Mesendoderm (in vitro differentiated cells): Measurements from ENCODE around the gene ADH4.
A peak's percentile ranks its signal among the peaks of the same experiment; 100 is the strongest.
"Not testable (repeated sequence)": the region's sequence is repeated elsewhere in the genome, so short reads cannot be mapped to it uniquely, and the experiment has no call there.

Source experiments
- DNase-seq: peaks from one replicate; pipeline ENCODE4 v3.0.0; 2013
- H2AK5ac ChIP-seq: 2 replicates; pipeline ENCODE4 v1.6.1; 2013; ENCODE audit warnings: low read length, inconsistent platforms
- H2BK120ac ChIP-seq: 2 replicates; pipeline ENCODE4 v1.6.1; 2013; ENCODE audit warnings: low read depth, mild to moderate bottlenecking, low read length, moderate library complexity, mixed read lengths
- H2BK15ac ChIP-seq: replicated peaks from 2 replicates; pipeline ENCODE4 v1.6.1; 2013; ENCODE audit warnings: low read depth, mild to moderate bottlenecking, moderate library complexity
- H2BK5ac ChIP-seq: 2 replicates; pipeline ENCODE4 v1.6.1; 2013; ENCODE audit warnings: low read length, inconsistent platforms
- H3K18ac ChIP-seq: 2 replicates; pipeline ENCODE4 v1.6.1; 2013; ENCODE audit warnings: mild to moderate bottlenecking, low read length, mixed read lengths
- H3K23ac ChIP-seq: one replicate; pipeline ENCODE4 v1.6.1; 2013; ENCODE audit warnings: low read length
- H3K27ac ChIP-seq: 2 replicates; pipeline ENCODE4 v1.5.1; 2013; ENCODE audit warnings: low read depth, mild to moderate bottlenecking, inconsistent platforms, low read length, moderate library complexity
- H3K27me3 ChIP-seq: 2 replicates; pipeline ENCODE4 v1.6.1; 2013; ENCODE audit warnings: low read length, control low read depth, mild to moderate bottlenecking, inconsistent platforms; ENCODE audit not compliant: insufficient read depth, poor library complexity
- H3K36me3 ChIP-seq: 2 replicates; pipeline ENCODE4 v1.6.1; 2013; ENCODE audit warnings: low read length, inconsistent platforms; ENCODE audit not compliant: control insufficient read depth, insufficient read depth
- H3K4ac ChIP-seq: one replicate; pipeline ENCODE4 v1.6.1; 2013; ENCODE audit warnings: low read depth, mild to moderate bottlenecking, low read length, moderate library complexity
- H3K4me1 ChIP-seq: 2 replicates; pipeline ENCODE4 v1.6.1; 2013; ENCODE audit warnings: low read depth, low read length, inconsistent platforms; ENCODE audit not compliant: control insufficient read depth
- H3K4me2 ChIP-seq: 2 replicates; pipeline ENCODE4 v1.6.1; 2013; ENCODE audit warnings: low read length
- H3K4me3 ChIP-seq: 2 replicates; pipeline ENCODE4 v1.5.1; 2013; ENCODE audit warnings: mild to moderate bottlenecking, low read length
- H3K56ac ChIP-seq: one replicate; pipeline ENCODE4 v1.6.1; 2013; ENCODE audit warnings: low read length
- H3K79me1 ChIP-seq: 2 replicates; pipeline ENCODE4 v1.6.1; 2013; ENCODE audit warnings: low read length, inconsistent platforms
- H3K79me2 ChIP-seq: 2 replicates; pipeline ENCODE4 v1.6.1; 2013; ENCODE audit warnings: mild to moderate bottlenecking, low read length; ENCODE audit not compliant: control insufficient read depth, insufficient read depth
- H3K9ac ChIP-seq: 2 replicates; pipeline ENCODE4 v1.6.1; 2013; ENCODE audit warnings: low read length, inconsistent platforms
- H4K5ac ChIP-seq: one replicate; pipeline ENCODE4 v1.6.1; 2013; ENCODE audit warnings: low read length
- H4K8ac ChIP-seq: one replicate; pipeline ENCODE4 v1.6.1; 2013; ENCODE audit warnings: low read depth, mild to moderate bottlenecking, control low read depth, low read length, moderate library complexity
- WGBS: extraction: QIAGEN DNeasy Blood & Tissue Kit; methylation state at CpG from one replicate; pipeline ENCODE4 v1.1.7; 2013; ENCODE audit warnings: low lambda C conversion rate, missing lambda C conversion rate; ENCODE audit not compliant: insufficient coverage; ENCODE audit errors: extremely low coverage; 5-methylcytosine and 5-hydroxymethylcytosine counted together

Gene ADH4

DNA sequence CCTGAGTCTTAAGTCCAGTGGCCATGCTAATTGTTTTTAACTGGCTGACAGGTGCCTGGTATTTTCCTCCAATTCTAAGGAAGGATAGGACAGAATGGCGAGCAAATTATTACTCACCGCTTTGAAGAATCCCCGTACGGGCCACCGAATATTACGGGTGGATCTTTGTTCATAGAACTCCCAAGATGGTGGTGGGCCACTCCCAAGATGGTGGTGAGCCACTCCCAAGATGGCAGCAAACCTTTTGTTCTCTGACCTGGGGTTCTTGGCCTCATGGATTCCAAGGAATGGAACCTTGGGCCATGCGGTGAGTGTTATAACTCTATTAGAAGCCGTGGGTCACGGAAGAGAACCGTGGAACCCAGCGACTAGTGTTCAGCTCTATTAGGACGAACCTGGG lies 34.8 kb downstream of the ADH4 start:
- H3K27ac ChIP-seq, result not testable (repeated sequence)
- no CpG with 5 or more reads among the region's 12 CpGs for WGBS

DNA sequence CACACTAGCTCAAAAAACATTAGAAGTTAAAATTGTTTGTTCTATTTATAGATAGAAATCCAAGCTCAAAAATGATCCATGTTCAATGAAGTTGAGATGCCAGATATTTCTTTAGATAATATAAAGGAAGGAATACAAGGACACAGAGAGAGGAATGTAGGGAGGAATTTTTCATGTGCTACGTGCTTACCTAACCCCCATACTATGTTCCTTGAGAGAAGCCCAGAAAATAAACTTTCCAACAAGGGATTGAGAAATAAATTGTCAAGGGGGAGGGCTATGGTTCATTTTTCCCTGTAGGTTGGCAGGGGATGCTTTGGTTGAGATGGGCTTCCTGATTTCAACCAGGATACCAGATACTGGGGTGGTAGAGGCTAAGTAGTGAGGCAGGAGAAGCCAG lies 39.9 kb downstream of the ADH4 start:
- no peak overlapping the region for H3K4me3 ChIP-seq
- no peak overlapping the region for H3K18ac ChIP-seq
- H2BK120ac ChIP-seq, result no peak overlapping the region
- H2BK5ac ChIP-seq, result no peak overlapping the region
- WGBS, result no CpG with 5 or more reads among the region's 1 CpG
- H3K4ac ChIP-seq, result no peak overlapping the region
- H2AK5ac ChIP-seq, result no peak overlapping the region
- H2BK15ac ChIP-seq, result no peak overlapping the region
- no peaks in the 10 kb centered on the region for H3K79me2 ChIP-seq
- no peak overlapping the region for H3K4me2 ChIP-seq
- H3K27me3 ChIP-seq, result no peaks in the 10 kb centered on the region
- no peaks in the 10 kb centered on the region for H3K36me3 ChIP-seq
- H3K27ac ChIP-seq, result no peak overlapping the region
- no peak overlapping the region for H4K5ac ChIP-seq
- no peak overlapping the region for H3K56ac ChIP-seq
- peak; percentile 10 for DNase-seq
- no peak overlapping the region for H3K23ac ChIP-seq
- no peak overlapping the region for H4K8ac ChIP-seq
- H3K4me1 ChIP-seq, result no peaks in the 10 kb centered on the region
- H3K9ac ChIP-seq, result no peak overlapping the region
- no peaks in the 10 kb centered on the region for H3K79me1 ChIP-seq

More for the DNA sequence above, 34.8 kb downstream of the ADH4 start:
- not testable (repeated sequence) for H2AK5ac ChIP-seq, H4K8ac ChIP-seq, H3K23ac ChIP-seq, H3K79me2 ChIP-seq, H3K4me1 ChIP-seq, H2BK15ac ChIP-seq, H3K79me1 ChIP-seq, H3K4ac ChIP-seq, H3K4me2 ChIP-seq, H2BK5ac ChIP-seq, H3K9ac ChIP-seq, DNase-seq, H3K4me3 ChIP-seq, H3K56ac ChIP-seq, H4K5ac ChIP-seq, H2BK120ac ChIP-seq, H3K27me3 ChIP-seq, H3K36me3 ChIP-seq, H3K18ac ChIP-seq

DNA sequence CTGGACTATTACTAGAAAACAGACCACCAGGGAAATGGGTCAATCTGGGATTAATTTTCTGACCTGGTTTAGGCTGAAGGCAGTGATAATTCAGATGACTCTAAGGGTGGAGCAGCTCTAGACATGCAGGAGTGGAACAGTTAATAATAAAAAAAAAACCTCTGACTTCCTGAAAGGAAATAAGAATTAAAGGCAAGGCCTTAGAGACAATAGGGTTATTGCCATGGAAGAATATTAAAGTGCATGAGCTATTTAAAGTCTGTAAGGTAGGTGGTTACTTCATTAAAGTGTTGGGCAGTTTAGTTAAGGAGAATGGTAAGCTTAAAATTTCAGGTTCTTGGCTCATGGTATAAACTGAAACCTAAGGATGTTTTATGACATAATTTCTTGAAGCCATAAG lies 40.9 kb downstream of the ADH4 start:
- Histone ChIP-seq H2BK15ac (no peak overlapping the region), H3K56ac (no peak overlapping the region), H3K36me3 (no peaks in the 10 kb centered on the region), H3K79me2 (no peaks in the 10 kb centered on the region), H3K9ac (no peak overlapping the region), H3K4me2 (no peak overlapping the region), H3K27me3 (no peaks in the 10 kb centered on the region), H2BK120ac (no peak overlapping the region), H3K18ac (no peak overlapping the region), H3K4me1 (no peaks in the 10 kb centered on the region), H2AK5ac (no peak overlapping the region), H2BK5ac (no peak overlapping the region), H3K4ac (no peak overlapping the region), H3K23ac (no peak overlapping the region), H3K27ac (no peak overlapping the region), H3K79me1 (no peaks in the 10 kb centered on the region), H3K4me3 (no peak overlapping the region), H4K8ac (no peak overlapping the region), H4K5ac (no peak overlapping the region)
- no peak for DNase-seq

DNA sequence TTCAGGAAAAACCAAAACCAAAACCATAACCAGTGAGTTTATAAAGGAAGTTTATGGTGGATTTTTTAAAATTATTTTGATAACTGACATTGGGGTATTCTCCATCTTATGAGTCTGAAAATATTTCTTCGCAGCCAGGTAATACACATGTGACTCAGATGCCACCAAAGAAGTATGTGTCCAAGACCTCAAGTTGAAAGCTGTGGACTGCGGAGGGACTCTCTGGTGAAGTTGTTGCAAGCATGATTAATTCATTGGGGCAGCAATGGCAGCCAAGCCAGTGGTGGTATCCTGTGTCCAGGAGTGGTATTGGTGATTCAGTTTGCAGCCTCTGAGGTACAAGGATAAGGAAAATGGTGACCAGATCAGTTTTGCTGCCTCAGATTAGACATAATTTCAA lies 41.5 kb downstream of the ADH4 start:
- Histone ChIP-seq H3K4me3 (no peak overlapping the region), H3K27me3 (no peaks in the 10 kb centered on the region), H3K9ac (no peak overlapping the region), H2BK120ac (no peak overlapping the region), H3K27ac (no peak overlapping the region), H3K36me3 (no peaks in the 10 kb centered on the region), H3K23ac (no peak overlapping the region), H3K4me2 (no peak overlapping the region), H2BK15ac (no peak overlapping the region), H3K4ac (no peak overlapping the region), H4K5ac (no peak overlapping the region), H3K56ac (no peak overlapping the region), H2BK5ac (no peak overlapping the region), H4K8ac (no peak overlapping the region), H3K18ac (no peak overlapping the region), H3K79me1 (no peaks in the 10 kb centered on the region), H2AK5ac (no peak overlapping the region), H3K79me2 (no peaks in the 10 kb centered on the region), H3K4me1 (no peaks in the 10 kb centered on the region)
- WGBS, result no CpG with 5 or more reads among the region's 2 CpGs
- DNase-seq, result no peak

DNA sequence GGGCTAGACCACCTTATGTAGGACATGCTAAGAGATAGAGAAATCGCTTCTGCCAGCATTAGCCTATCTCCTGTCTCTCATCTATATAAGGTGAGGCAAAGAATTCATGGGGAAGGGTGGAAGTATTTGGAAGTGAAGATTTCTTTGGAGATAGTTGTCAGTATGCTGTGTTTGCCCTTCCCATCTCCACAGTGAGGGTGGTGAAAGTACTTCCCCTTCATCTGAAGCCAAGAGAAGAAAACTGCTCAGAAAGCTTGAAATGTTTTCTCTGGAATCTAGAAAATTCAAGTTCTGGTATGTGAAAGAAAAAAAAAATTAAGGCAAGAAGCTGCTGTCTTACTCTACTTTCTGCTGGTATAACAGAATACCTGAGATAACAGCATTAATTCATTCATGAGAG lies 43.2 kb downstream of the ADH4 start:
- peak; percentile 20 for DNase-seq
- no peak overlapping the region for H4K5ac ChIP-seq
- H2AK5ac ChIP-seq, result no peak overlapping the region
- H3K27ac ChIP-seq, result no peak overlapping the region
- H3K36me3 ChIP-seq, result no peaks in the 10 kb centered on the region
- H2BK120ac ChIP-seq, result no peak overlapping the region
- no peak overlapping the region for H3K4me2 ChIP-seq
- no peaks in the 10 kb centered on the region for H3K4me1 ChIP-seq
- H3K79me2 ChIP-seq, result no peaks in the 10 kb centered on the region
- no peak overlapping the region for H3K56ac ChIP-seq
- H3K23ac ChIP-seq, result no peak overlapping the region
- H3K9ac ChIP-seq, result no peak overlapping the region
- no peak overlapping the region for H3K4ac ChIP-seq
- no peaks in the 10 kb centered on the region for H3K79me1 ChIP-seq
- H3K4me3 ChIP-seq, result no peak overlapping the region
- no peak overlapping the region for H3K18ac ChIP-seq
- WGBS, result no CpG with 5 or more reads among the region's 1 CpG
- no peak overlapping the region for H2BK5ac ChIP-seq
- H2BK15ac ChIP-seq, result no peak overlapping the region
- no peak overlapping the region for H4K8ac ChIP-seq
- no peaks in the 10 kb centered on the region for H3K27me3 ChIP-seq

DNA sequence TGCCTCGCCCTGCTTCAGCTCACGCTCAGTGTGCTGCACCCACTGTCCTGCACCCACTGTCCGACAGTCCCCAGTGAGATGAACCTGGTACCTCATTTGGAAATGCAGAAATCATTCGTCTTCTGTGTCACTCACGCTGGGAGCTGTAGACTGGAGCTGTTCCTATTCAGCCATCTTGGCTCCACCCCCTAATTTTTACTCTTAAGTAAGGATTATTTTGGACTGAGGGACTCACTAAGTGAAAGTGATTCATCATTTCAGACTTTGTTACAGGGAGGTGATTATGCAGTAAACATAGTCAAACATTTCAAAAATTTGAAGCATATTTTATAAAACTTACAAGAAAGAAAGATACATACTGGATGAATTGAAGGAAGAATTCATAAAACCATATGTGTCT lies 44.3 kb downstream of the ADH4 start:
- DNase-seq, H4K5ac ChIP-seq, H3K79me2 ChIP-seq, H3K18ac ChIP-seq, H3K4me3 ChIP-seq, H2AK5ac ChIP-seq, H3K56ac ChIP-seq, H3K9ac ChIP-seq, H3K27me3 ChIP-seq, H3K4ac ChIP-seq, H3K23ac ChIP-seq, H3K27ac ChIP-seq, H3K4me1 ChIP-seq, H3K79me1 ChIP-seq, H3K36me3 ChIP-seq, H2BK120ac ChIP-seq, H2BK15ac ChIP-seq, H2BK5ac ChIP-seq, H4K8ac ChIP-seq, H3K4me2 ChIP-seq: not testable (repeated sequence)
- WGBS, result no CpG with 5 or more reads among the region's 5 CpGs
